ENCODE measurements around the gene SPOCK2.

The SPOCK2 gene

DNA sequence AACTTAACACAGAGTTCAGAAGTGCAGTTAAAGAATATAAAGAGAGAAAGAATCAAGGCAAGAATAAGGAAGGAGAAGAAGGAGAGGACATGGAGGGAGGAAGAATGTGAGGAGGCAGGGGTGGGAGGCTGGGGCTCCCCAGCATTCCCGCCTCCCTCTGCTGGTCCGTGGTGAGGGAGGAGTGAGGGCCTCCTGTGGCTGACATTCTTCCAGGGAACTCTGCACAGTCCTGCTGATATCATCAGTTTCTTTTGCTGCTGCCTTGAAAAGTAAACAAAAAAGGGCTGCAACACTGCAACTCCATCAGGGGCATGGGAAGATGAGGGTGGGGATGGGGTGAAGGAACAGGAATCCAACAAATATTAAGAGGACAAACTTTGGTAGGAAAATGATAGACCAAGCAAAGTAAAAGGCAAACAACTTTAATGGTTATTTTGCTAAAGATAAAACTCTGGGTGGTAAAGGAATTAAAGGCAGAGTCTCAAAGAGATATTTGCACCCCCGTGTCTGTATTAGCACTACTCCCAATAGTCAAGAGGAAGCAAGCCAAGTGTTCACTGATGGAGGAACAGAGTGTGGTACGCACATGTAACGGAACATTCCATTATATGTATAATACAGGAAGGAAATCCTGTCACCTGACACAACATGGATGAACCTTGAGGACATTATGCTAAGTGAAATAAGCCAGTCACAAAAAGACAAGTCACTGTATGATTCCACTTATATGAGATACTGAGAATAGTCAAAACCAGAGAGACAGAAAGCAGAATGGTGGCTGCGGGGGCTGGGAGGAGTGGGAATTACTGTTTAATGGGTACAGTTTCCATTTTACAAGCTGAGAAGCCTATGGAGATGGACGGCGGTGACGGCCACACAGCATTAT is 8.0 kb upstream of the SPOCK2 start (continued):
- TF ChIP-seq, protein P1, sequence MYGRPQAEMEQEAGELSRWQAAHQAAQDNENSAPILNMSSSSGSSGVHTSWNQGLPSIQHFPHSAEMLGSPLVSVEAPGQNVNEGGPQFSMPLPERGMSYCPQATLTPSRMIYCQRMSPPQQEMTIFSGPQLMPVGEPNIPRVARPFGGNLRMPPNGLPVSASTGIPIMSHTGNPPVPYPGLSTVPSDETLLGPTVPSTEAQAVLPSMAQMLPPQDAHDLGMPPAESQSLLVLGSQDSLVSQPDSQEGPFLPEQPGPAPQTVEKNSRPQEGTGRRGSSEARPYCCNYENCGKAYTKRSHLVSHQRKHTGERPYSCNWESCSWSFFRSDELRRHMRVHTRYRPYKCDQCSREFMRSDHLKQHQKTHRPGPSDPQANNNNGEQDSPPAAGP (tag by site-specific recombination; IDR thresholded peaks at IDR 0.05), result no peak
- TF ChIP-seq ZNF248 (tag by site-specific recombination; IDR thresholded peaks at IDR 0.05) (no peak), ZEB2 (tag by site-specific recombination; IDR thresholded peaks at IDR 0.05) (0 out of 2 replicates have a peak, but pooled peaks have one; percentile 33), ZNF48 (tag by site-specific recombination; IDR thresholded peaks at IDR 0.05) (no peak), ZNF132 (tag by site-specific recombination; IDR thresholded peaks at IDR 0.05; ENCODE audit: borderline replicate concordance) (no peak), ZNF211 (tag by site-specific recombination; IDR thresholded peaks at IDR 0.05; ENCODE audit: low read depth) (no peak), ZNF473 (tag by site-specific recombination; IDR thresholded peaks at IDR 0.05) (no peak), ZNF391 (tag by site-specific recombination; IDR thresholded peaks at IDR 0.05; ENCODE audit: borderline replicate concordance, low read depth) (no peak), ZNF140 (tag by site-specific recombination; IDR thresholded peaks at IDR 0.05) (no peak), ZBTB1 (tag by site-specific recombination; IDR thresholded peaks at IDR 0.05) (no peak), KLF8 (tag by site-specific recombination; IDR thresholded peaks at IDR 0.05) (no peak), ZNF23 (tag by site-specific recombination; IDR thresholded peaks at IDR 0.05; ENCODE audit: borderline replicate concordance) (no peak), ZIC2 (tag by site-specific recombination; IDR thresholded peaks at IDR 0.05) (peak; percentile 64), ZNF324 (tag by site-specific recombination; IDR thresholded peaks at IDR 0.05) (no peak), ZNF624 (tag by site-specific recombination; IDR thresholded peaks at IDR 0.05) (no peak), OSR2 (tag by site-specific recombination; IDR thresholded peaks at IDR 0.05) (peak; percentile 46), HOXD13 (CRISPR knock-in tag; IDR thresholded peaks at IDR 0.05; ENCODE audit: borderline replicate concordance) (no peak), SP3 (tag by site-specific recombination; IDR thresholded peaks at IDR 0.05) (peak; percentile 22; the same call in 1 of the 2 replicates), YY2 (tag by site-specific recombination; IDR thresholded peaks at IDR 0.05) (no peak), ZNF548 (tag by site-specific recombination; IDR thresholded peaks at IDR 0.05) (no peak), HOXC10 (CRISPR knock-in tag; IDR thresholded peaks at IDR 0.05) (no peak), ZXDB (tag by site-specific recombination; IDR thresholded peaks at IDR 0.05) (peak; percentile 71), SCRT1 (tag by site-specific recombination; IDR thresholded peaks at IDR 0.05; ENCODE audit: borderline replicate concordance) (no peak), MYNN (tag by site-specific recombination; IDR thresholded peaks at IDR 0.05; ENCODE audit: borderline replicate concordance) (no peak), ZNF366 (tag by site-specific recombination; conservative IDR thresholded peaks at IDR 0.05) (peak; percentile 44; the same call in 1 of the 2 replicates), ZNF529 (tag by site-specific recombination; IDR thresholded peaks at IDR 0.05; ENCODE audit: insufficient replicate concordance) (no peak), ZNF571 (tag by site-specific recombination; IDR thresholded peaks at IDR 0.05) (no peak), ZNF174 (tag by site-specific recombination; IDR thresholded peaks at IDR 0.05) (no peak), ZNF302 (tag by site-specific recombination; IDR thresholded peaks at IDR 0.05; ENCODE audit: low read depth) (no peak)
- TF ChIP-seq, protein P2, sequence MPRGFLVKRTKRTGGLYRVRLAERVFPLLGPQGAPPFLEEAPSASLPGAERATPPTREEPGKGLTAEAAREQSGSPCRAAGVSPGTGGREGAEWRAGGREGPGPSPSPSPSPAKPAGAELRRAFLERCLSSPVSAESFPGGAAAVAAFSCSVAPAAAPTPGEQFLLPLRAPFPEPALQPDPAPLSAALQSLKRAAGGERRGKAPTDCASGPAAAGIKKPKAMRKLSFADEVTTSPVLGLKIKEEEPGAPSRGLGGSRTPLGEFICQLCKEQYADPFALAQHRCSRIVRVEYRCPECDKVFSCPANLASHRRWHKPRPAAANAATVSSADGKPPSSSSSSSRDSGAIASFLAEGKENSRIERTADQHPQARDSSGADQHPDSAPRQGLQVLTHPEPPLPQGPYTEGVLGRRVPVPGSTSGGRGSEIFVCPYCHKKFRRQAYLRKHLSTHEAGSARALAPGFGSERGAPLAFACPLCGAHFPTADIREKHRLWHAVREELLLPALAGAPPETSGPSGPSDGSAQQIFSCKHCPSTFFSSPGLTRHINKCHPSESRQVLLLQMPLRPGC (tag by site-specific recombination; IDR thresholded peaks at IDR 0.05), result peak; percentile 66; the same call in 1 of the 2 replicates
- TF ChIP-seq, protein P3, sequence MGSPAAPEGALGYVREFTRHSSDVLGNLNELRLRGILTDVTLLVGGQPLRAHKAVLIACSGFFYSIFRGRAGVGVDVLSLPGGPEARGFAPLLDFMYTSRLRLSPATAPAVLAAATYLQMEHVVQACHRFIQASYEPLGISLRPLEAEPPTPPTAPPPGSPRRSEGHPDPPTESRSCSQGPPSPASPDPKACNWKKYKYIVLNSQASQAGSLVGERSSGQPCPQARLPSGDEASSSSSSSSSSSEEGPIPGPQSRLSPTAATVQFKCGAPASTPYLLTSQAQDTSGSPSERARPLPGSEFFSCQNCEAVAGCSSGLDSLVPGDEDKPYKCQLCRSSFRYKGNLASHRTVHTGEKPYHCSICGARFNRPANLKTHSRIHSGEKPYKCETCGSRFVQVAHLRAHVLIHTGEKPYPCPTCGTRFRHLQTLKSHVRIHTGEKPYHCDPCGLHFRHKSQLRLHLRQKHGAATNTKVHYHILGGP (tag by site-specific recombination; IDR thresholded peaks at IDR 0.05), result no peak
- TF ChIP-seq, protein P4, sequence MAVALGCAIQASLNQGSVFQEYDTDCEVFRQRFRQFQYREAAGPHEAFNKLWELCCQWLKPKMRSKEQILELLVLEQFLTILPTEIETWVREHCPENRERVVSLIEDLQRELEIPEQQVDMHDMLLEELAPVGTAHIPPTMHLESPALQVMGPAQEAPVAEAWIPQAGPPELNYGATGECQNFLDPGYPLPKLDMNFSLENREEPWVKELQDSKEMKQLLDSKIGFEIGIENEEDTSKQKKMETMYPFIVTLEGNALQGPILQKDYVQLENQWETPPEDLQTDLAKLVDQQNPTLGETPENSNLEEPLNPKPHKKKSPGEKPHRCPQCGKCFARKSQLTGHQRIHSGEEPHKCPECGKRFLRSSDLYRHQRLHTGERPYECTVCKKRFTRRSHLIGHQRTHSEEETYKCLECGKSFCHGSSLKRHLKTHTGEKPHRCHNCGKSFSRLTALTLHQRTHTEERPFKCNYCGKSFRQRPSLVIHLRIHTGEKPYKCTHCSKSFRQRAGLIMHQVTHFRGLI (tag by site-specific recombination; IDR thresholded peaks at IDR 0.05), result no peak
- TF ChIP-seq, protein P5, sequence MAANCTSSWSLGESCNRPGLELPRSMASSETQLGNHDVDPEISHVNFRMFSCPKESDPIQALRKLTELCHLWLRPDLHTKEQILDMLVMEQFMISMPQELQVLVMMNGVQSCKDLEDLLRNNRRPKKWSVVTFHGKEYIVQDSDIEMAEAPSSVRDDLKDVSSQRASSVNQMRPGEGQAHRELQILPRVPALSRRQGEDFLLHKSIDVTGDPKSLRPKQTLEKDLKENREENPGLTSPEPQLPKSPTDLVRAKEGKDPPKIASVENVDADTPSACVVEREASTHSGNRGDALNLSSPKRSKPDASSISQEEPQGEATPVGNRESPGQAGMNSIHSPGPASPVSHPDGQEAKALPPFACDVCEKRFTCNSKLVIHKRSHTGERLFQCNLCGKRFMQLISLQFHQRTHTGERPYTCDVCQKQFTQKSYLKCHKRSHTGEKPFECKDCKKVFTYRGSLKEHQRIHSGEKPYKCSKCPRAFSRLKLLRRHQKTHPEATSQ (tag by site-specific recombination; IDR thresholded peaks at IDR 0.05), result no peak
